Activated T-cell treated with anti-CD3 and anti-CD28 coated beads for 1 hour (primary cell): Measurements from ENCODE around the gene RTBDN.

ENCODE experiments used
- DNase-seq: peaks from one replicate; pipeline ENCODE4 v3.0.0-alpha.2; 2020; ENCODE audit warnings: low read depth

The RTBDN gene

GRCh38 chr19:12792051-12792852 is 42.1 kb downstream of the RTBDN start:
- peak; percentile 56 for DNase-seq

- DNase-seq, result peak; percentile 95
Observed at GRCh38 chr19:12791345-12792050, 42.9 kb downstream of the RTBDN start, which contains the start of gene JUNB. JUNB (plus strand) TSS chr19:12791486; CDS start chr19:12791772, 286 bp downstream.

- DNase-seq, result no peak
Observed at GRCh38 chr19:12790628-12791344, 43.6 kb downstream of the RTBDN start.

- peak; percentile 82 for DNase-seq
Observed at GRCh38 chr19:12789904-12790619, 44.3 kb downstream of the RTBDN start.

GRCh38 chr19:12789098-12789903 is 45.1 kb downstream of the RTBDN start:
- no peak for DNase-seq

GRCh38 chr19:12788682-12789097 is 45.7 kb downstream of the RTBDN start:
- no peak for DNase-seq

GRCh38 chr19:12788042-12788681 is 46.2 kb downstream of the RTBDN start:
- no peak for DNase-seq

GRCh38 chr19:12787458-12787857 is 46.9 kb downstream of the RTBDN start:
- DNase-seq, result no peak

GRCh38 chr19:12786952-12787351 is 47.4 kb downstream of the RTBDN start:
- no peak for DNase-seq

- no peak for DNase-seq
Observed at GRCh38 chr19:12786141-12786870, 48.1 kb downstream of the RTBDN start.

- DNase-seq, result no peak
Observed at GRCh38 chr19:12785431-12786031, 48.8 kb downstream of the RTBDN start.

GRCh38 chr19:12784871-12785430 is 49.4 kb downstream of the RTBDN start:
- no peak for DNase-seq

- no peak for DNase-seq
Observed at GRCh38 chr19:12784394-12784870, 49.9 kb downstream of the RTBDN start.

GRCh38 chr19:12783849-12784393 is 50.5 kb downstream of the RTBDN start:
- no peak for DNase-seq

GRCh38 chr19:12783291-12783848 is 51.0 kb downstream of the RTBDN start:
- DNase-seq, result no peak

GRCh38 chr19:12782424-12783290 is 51.7 kb downstream of the RTBDN start:
- peak; percentile 89 for DNase-seq

GRCh38 chr19:12782174-12782423 is 52.3 kb downstream of the RTBDN start:
- no peak for DNase-seq
